ENCODE measurements around the gene FBXW4.

FBXW4 gene

GRCh38 chr10:101563497-101564040 lies 131.4 kb downstream of the FBXW4 start:
- TF ChIP-seq SP1 (IDR thresholded peaks at IDR 0.05) (no peak), ZNF384 (IDR thresholded peaks at IDR 0.05) (no peak), L3MBTL2 (conservative IDR thresholded peaks at IDR 0.05) (no peak), FOXM1 (IDR thresholded peaks at IDR 0.05; ENCODE audit: borderline replicate concordance) (no peak), ELF4 (IDR thresholded peaks at IDR 0.05) (no peak), SUZ12 (IDR thresholded peaks at IDR 0.05) (no peak), BHLHE40 (IDR thresholded peaks at IDR 0.05; ENCODE audit: borderline replicate concordance) (no peak), NFRKB (IDR thresholded peaks at IDR 0.05) (no peak), TARDBP (IDR thresholded peaks at IDR 0.05) (no peak), ARNT (IDR thresholded peaks at IDR 0.05) (no peak), FOXK2 (IDR thresholded peaks at IDR 0.05) (no peak), FOXA1 (IDR thresholded peaks at IDR 0.05) (no peak), LEF1 (IDR thresholded peaks at IDR 0.05; ENCODE audit: borderline replicate concordance) (no peak), CTBP1 (IDR thresholded peaks at IDR 0.05; ENCODE audit: borderline replicate concordance) (no peak), HDGF (IDR thresholded peaks at IDR 0.05; ENCODE audit: borderline replicate concordance) (no peak)
- TF ChIP-seq, protein P1, sequence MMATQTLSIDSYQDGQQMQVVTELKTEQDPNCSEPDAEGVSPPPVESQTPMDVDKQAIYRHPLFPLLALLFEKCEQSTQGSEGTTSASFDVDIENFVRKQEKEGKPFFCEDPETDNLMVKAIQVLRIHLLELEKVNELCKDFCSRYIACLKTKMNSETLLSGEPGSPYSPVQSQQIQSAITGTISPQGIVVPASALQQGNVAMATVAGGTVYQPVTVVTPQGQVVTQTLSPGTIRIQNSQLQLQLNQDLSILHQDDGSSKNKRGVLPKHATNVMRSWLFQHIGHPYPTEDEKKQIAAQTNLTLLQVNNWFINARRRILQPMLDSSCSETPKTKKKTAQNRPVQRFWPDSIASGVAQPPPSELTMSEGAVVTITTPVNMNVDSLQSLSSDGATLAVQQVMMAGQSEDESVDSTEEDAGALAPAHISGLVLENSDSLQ (IDR thresholded peaks at IDR 0.05) = no peak
- CTCF ChIA-PET = no interaction called here
- DNase-seq (ENCODE audit: extremely low spot score) = no peak
- POLR2A ChIA-PET = no interaction called here

GRCh38 chr10:101563007-101563406 lies 132.0 kb downstream of the FBXW4 start:
- POLR2A ChIA-PET = no interaction called here
- no peak for DNase-seq (ENCODE audit: extremely low spot score)
- CTCF ChIA-PET = interaction anchor here (0.9 kb wide), 1 partner anchor 212 kb away, joined by 3 read pairs; no protein-coding TSS in a partner anchor
- TF ChIP-seq FOXM1 (IDR thresholded peaks at IDR 0.05; ENCODE audit: borderline replicate concordance) (no peak), BHLHE40 (IDR thresholded peaks at IDR 0.05; ENCODE audit: borderline replicate concordance) (no peak), TARDBP (IDR thresholded peaks at IDR 0.05) (no peak), NFRKB (IDR thresholded peaks at IDR 0.05) (no peak), FOXK2 (IDR thresholded peaks at IDR 0.05) (no peak), FOXA1 (IDR thresholded peaks at IDR 0.05) (no peak), CTBP1 (IDR thresholded peaks at IDR 0.05; ENCODE audit: borderline replicate concordance) (no peak), SUZ12 (IDR thresholded peaks at IDR 0.05) (no peak), ARNT (IDR thresholded peaks at IDR 0.05) (no peak), SP1 (IDR thresholded peaks at IDR 0.05) (no peak), HDGF (IDR thresholded peaks at IDR 0.05; ENCODE audit: borderline replicate concordance) (no peak), ELF4 (IDR thresholded peaks at IDR 0.05) (no peak)
- TF ChIP-seq, protein P1 (IDR thresholded peaks at IDR 0.05) = no peak

GRCh38 chr10:101562231-101562630 lies 132.7 kb downstream of the FBXW4 start:
- ChIA-PET CTCF (interaction anchor here (0.6 to 0.9 kb wide), 2 partner anchors 30 to 213 kb away, joined by 3 to 4 read pairs; no protein-coding TSS in a partner anchor), POLR2A (no interaction called here)

DNA sequence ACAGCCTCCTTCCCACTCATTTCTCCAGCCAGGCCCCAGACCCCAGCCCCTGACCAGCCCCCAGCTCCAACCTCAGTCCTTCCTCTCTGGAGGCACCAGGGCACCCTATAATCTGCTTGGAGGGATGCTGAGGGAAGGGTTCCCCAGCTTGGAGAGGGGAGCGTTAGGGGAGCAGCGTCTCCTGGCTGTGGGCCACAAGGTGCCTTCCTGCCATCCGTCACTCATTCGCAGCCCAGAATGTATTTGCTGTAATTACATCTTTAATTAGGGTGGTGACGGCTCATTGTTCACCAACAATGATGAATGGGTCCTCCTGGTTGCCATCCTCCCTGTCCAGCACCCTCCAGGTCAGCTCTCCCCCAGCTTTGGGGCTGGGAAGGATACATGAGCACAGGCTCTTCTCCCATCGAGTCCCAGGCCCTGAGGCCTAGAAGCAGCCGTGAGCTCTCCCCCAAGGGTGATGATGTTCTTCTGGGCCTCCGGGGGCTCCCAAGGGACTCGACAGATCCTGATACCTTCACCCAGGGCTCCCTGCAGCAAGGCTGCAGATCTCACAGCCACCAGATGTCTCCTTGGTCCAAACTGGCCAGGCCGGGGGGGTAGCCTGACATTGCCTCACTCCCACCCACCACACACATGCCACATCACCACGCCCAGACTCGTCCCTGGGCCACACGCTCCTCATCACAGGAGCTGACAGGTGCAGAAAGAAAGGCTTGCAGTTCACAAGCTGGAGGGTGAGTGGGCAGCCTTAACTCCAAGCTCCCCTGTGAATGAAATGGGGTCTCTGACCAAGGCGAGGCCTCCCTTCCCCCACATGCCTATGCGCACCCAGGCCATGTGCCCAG lies 133.7 kb downstream of the FBXW4 start:
- ChIA-PET CTCF (interaction anchor here (1.1 kb wide), 1 partner anchor 61 kb away, joined by 3 read pairs; no protein-coding TSS in a partner anchor), POLR2A (no interaction called here)
- no peak for DNase-seq (ENCODE audit: extremely low spot score)
- TF ChIP-seq ELF4 (IDR thresholded peaks at IDR 0.05) (no peak), LEF1 (IDR thresholded peaks at IDR 0.05; ENCODE audit: borderline replicate concordance) (no peak)

More at GRCh38 chr10:101562231-101562630, 132.7 kb downstream of the FBXW4 start:
- DNase-seq (ENCODE audit: extremely low spot score) = no peak
- TF ChIP-seq LEF1 (IDR thresholded peaks at IDR 0.05; ENCODE audit: borderline replicate concordance) (no peak), BHLHE40 (IDR thresholded peaks at IDR 0.05; ENCODE audit: borderline replicate concordance) (no peak), TARDBP (IDR thresholded peaks at IDR 0.05) (no peak), SUZ12 (IDR thresholded peaks at IDR 0.05) (no peak), FOXK2 (IDR thresholded peaks at IDR 0.05) (no peak), SP1 (IDR thresholded peaks at IDR 0.05) (no peak), FOXA1 (IDR thresholded peaks at IDR 0.05) (no peak), L3MBTL2 (conservative IDR thresholded peaks at IDR 0.05) (no peak)
- TF ChIP-seq, protein P1 (IDR thresholded peaks at IDR 0.05) = no peak

Data from HEK293T (cell line).